Calu3 (cell line): ENCODE measurements around the gene CD72. TPM values are rescaled to one million over a fixed set of nuclear protein-coding genes. Genes with fewer than 3 reads are reported as not detected.

Experiments used
- BruUV-seq: library from RNA; stranded (reverse); fragments of 400-500 nt; replicated peaks from 2 replicates; lab custom pipeline; 2021; lab: Mats Ljungman, UMichigan
- CTCF ChIA-PET: fragments of 300-600 bp; sonication (Branson Sonifier 250); formaldehyde crosslinking; loops from one replicate; lab custom pipeline; 2022; ENCODE audit warnings: antibody characterized with exemption; lab: Charles Lee
- DNase-seq: peaks from one replicate; pipeline ENCODE4 v3.0.0; 2022
- H3K27ac Mint-ChIP-seq: one replicate; pipeline ENCODE4 v1.8.0; 2022; ENCODE audit warnings: mixed read lengths; ENCODE audit not compliant: unreplicated experiment
- H3K27me3 Mint-ChIP-seq: one replicate; pipeline ENCODE4 v1.8.0; 2022; ENCODE audit warnings: mixed read lengths; ENCODE audit not compliant: unreplicated experiment
- H3K36me3 Mint-ChIP-seq: one replicate; pipeline ENCODE4 v1.8.0; 2022; ENCODE audit warnings: mild to moderate bottlenecking, moderate library complexity, mixed read lengths; ENCODE audit not compliant: insufficient read depth, unreplicated experiment
- H3K4me1 Mint-ChIP-seq: one replicate; pipeline ENCODE4 v1.8.0; 2022; ENCODE audit warnings: mild to moderate bottlenecking, low read depth, mixed read lengths; ENCODE audit not compliant: unreplicated experiment
- H3K4me3 Mint-ChIP-seq: one replicate; pipeline ENCODE4 v1.8.0; 2022; ENCODE audit warnings: mild to moderate bottlenecking, low read depth, moderate library complexity, mixed read lengths; ENCODE audit not compliant: unreplicated experiment
- H3K9me3 Mint-ChIP-seq: one replicate; pipeline ENCODE4 v1.8.0; 2022; ENCODE audit warnings: low read depth, mixed read lengths; ENCODE audit not compliant: unreplicated experiment
- intact Hi-C: fragments of 100-400 bp; cut with micrococcal nuclease; formaldehyde crosslinking; loops from one replicate; pipeline ENCODE4 v1.10.0; 2022; ENCODE audit not compliant: unreplicated experiment
- total RNA-seq: library from RNA; stranded (reverse); gene quantifications from 2 replicates; pipeline ENCODE4 v1.2.3, GENCODE V29; 2022
- TF ChIP-seq, protein P1 (sequence below): fragments of 200-600 bp; IDR thresholded peaks from one replicate; pipeline ENCODE4 v1.8.0; 2022; ENCODE audit warnings: antibody characterized with exemption; ENCODE audit not compliant: unreplicated experiment

Gene CD72
- total RNA-seq, 1 experiment from 2014 or later: 0.38 TPM

DNA sequence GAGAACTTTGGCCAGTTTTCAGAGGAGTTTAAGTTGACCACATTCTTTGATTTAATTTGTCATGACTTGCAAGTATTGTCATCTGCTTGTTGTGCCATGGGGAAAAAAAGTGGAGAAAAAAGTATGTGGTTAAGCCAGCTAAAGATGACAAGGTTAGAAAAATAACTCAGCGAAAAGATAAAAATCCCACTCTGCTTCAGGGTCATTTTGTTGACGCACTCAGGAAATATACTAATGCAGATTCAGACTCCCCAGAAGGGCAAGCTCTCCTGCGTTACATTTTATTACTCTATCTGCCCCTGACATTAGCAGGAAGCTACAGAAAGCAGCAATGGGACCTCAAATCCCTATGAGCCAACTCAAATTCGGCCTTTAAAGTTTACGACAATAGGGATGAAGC, 40.7 kb downstream of the CD72 start:
- CTCF ChIA-PET: no interaction called here
- no peaks in the 10 kb centered on the region for H3K4me1 Mint-ChIP-seq
- no peak overlapping the region for H3K4me3 Mint-ChIP-seq
- TF ChIP-seq, protein P1, sequence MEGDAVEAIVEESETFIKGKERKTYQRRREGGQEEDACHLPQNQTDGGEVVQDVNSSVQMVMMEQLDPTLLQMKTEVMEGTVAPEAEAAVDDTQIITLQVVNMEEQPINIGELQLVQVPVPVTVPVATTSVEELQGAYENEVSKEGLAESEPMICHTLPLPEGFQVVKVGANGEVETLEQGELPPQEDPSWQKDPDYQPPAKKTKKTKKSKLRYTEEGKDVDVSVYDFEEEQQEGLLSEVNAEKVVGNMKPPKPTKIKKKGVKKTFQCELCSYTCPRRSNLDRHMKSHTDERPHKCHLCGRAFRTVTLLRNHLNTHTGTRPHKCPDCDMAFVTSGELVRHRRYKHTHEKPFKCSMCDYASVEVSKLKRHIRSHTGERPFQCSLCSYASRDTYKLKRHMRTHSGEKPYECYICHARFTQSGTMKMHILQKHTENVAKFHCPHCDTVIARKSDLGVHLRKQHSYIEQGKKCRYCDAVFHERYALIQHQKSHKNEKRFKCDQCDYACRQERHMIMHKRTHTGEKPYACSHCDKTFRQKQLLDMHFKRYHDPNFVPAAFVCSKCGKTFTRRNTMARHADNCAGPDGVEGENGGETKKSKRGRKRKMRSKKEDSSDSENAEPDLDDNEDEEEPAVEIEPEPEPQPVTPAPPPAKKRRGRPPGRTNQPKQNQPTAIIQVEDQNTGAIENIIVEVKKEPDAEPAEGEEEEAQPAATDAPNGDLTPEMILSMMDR: no peak
- no peak overlapping the region for H3K27ac Mint-ChIP-seq
- H3K9me3 Mint-ChIP-seq: peaks cover 10% of the 10 kb centered on the region
- intact Hi-C loops: no loop called here
- no peaks in the 10 kb centered on the region for H3K36me3 Mint-ChIP-seq
- H3K27me3 Mint-ChIP-seq: no peaks in the 10 kb centered on the region
- DNase-seq: no peak
- BruUV-seq: no TSS peak

- Mint-ChIP-seq H3K4me3 (no peak overlapping the region), H3K27ac (no peak overlapping the region), H3K4me1 (no peaks in the 10 kb centered on the region), H3K27me3 (no peaks in the 10 kb centered on the region), H3K9me3 (peaks cover 7% of the 10 kb centered on the region), H3K36me3 (no peaks in the 10 kb centered on the region)
- CTCF ChIA-PET: no interaction called here
- no TSS peak for BruUV-seq
- TF ChIP-seq, protein P1: no peak
- intact Hi-C loops: no loop called here
- no peak for DNase-seq
These were observed 42.7 kb downstream of the CD72 start for GRCh38 chr9:35575478-35575877.

GRCh38 chr9:35574578-35575122, 43.6 kb downstream of the CD72 start:
- no peak overlapping the region for H3K27ac Mint-ChIP-seq
- no peaks in the 10 kb centered on the region for H3K4me1 Mint-ChIP-seq
- DNase-seq: no peak
- no peak overlapping the region for H3K4me3 Mint-ChIP-seq
- TF ChIP-seq, protein P1: no peak
- peaks cover 4% of the 10 kb centered on the region for H3K9me3 Mint-ChIP-seq
- CTCF ChIA-PET: no interaction called here
- intact Hi-C loops: no loop called here
- BruUV-seq: no TSS peak
- H3K36me3 Mint-ChIP-seq: no peaks in the 10 kb centered on the region
- H3K27me3 Mint-ChIP-seq: no peaks in the 10 kb centered on the region

- intact Hi-C loops: no loop called here
- Mint-ChIP-seq H3K36me3 (peaks cover 2% of the 10 kb centered on the region), H3K27me3 (no peaks in the 10 kb centered on the region), H3K9me3 (no peaks in the 10 kb centered on the region), H3K4me3 (no peak overlapping the region), H3K4me1 (no peaks in the 10 kb centered on the region), H3K27ac (no peak overlapping the region)
- CTCF ChIA-PET: no interaction called here
- DNase-seq: no peak
- TF ChIP-seq, protein P1: no peak
- BruUV-seq: no TSS peak
These were observed 47.3 kb downstream of the CD72 start for GRCh38 chr9:35570709-35571504.
